Diencephalon (tissue), 1 donor: ENCODE data around the gene SPATA2. TPM values are rescaled to one million over a fixed set of nuclear protein-coding genes. Genes with fewer than 3 reads are reported as not detected.

Experiments
- small RNA-seq: library from RNA; depleted of rRNA; stranded (forward); fragments of <200 nt; gene quantifications from one replicate; pipeline ENCODE3, GENCODE V24; 2014
- total RNA-seq: library from RNA; depleted of rRNA; stranded (reverse); fragments of >200 nt; gene quantifications from one replicate; pipeline ENCODE4 v1.2.3, GENCODE V29; 2014

Gene SPATA2, protein sequence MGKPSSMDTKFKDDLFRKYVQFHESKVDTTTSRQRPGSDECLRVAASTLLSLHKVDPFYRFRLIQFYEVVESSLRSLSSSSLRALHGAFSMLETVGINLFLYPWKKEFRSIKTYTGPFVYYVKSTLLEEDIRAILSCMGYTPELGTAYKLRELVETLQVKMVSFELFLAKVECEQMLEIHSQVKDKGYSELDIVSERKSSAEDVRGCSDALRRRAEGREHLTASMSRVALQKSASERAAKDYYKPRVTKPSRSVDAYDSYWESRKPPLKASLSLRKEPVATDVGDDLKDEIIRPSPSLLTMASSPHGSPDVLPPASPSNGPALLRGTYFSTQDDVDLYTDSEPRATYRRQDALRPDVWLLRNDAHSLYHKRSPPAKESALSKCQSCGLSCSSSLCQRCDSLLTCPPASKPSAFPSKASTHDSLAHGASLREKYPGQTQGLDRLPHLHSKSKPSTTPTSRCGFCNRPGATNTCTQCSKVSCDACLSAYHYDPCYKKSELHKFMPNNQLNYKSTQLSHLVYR
- total RNA-seq, result 3.2 TPM

DNA sequence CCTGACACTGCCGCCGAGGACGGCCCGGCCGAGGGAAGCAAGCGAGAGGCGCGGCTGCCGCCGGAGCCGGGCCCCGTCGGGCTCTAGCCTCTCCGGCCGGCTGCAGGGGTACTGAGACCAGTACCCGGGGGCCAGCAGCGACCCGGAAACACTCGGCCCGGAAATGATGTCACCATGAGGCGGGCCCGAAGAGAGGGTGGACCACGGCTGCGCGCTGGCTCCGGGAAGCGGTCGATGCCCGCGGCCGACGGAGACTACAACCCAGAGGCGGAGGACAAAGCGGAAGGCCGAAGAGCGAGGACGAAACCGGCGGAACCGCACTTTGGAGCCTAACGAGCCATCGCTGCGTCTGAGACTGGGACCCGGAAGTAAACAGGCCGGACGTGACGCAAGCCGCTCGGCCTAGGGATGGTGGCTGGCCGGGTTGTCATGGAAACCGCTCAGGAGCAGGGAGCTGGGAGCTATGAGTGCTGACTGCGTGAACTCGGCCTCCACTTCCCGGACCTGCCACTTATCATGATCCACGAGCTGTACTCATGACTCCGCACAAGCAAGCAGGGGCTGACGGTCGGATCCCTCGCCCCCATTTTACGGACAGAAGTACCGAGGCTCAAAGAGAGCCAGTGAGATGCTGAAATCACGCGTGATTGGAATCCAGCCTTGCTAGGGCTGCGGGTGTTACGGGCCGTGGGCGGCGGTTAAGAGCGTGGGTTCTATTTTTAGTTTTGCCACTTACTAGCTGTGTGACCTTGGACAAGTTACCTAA lies at the start of gene SPATA2:
Gene SPATA2 (minus strand): TSS at position 150 of the 766 bp plus-strand sequence. CDS start 7,039 bp downstream, outside the sequence.

GRCh38 chr20:49936153-49937026 lies 21.1 kb upstream of the SPATA2 start, which contains the start of gene RNF114:
Gene RNF114, plus strand, starts transcription at chr20:49936397. Its CDS starts 16 bp downstream, at chr20:49936413.

Small RNAs within 50 kb of the gene (small RNA-seq; reads per million reads assigned to genes)
- gene RF00017 (not detected), gene RF00019 (not detected)

Other genes with a start within 250 kb of the SPATA2 start
- gene B4GALT5, start 201.7 kb downstream of the SPATA2 start, total RNA-seq, result 76.8 TPM
- gene SLC9A8, start 102.7 kb downstream of the SPATA2 start, total RNA-seq, result 10.4 TPM
- 36.7 TPM for gene RNF114, start 20.9 kb upstream of the SPATA2 start, total RNA-seq
- 0.23 TPM for gene SNAI1, start 67.5 kb upstream of the SPATA2 start, total RNA-seq
- 48.4 TPM for gene UBE2V1, start 197.6 kb upstream of the SPATA2 start, total RNA-seq
- gene PEDS1, start 238.2 kb upstream of the SPATA2 start, total RNA-seq, result 14.1 TPM